Measurements from ENCODE around the gene TNNT3. TPM values are rescaled to one million over a fixed set of nuclear protein-coding genes. Genes with fewer than 3 reads are reported as not detected.

Gene TNNT3
- total and polyA plus RNA-seq, 2 of the 4 experiments (the other 2 are of a cell fraction): not detected

GRCh38 chr11:1966531-1966930 lies 47.0 kb downstream of the TNNT3 start:
- Histone ChIP-seq H3K36me3 (ENCODE audit: control insufficient read depth, insufficient read depth, low read length) (no peaks in the 10 kb centered on the region), H3K27me3 (ENCODE audit: control insufficient read depth, insufficient read depth, low read length) (no peaks in the 10 kb centered on the region), H3K79me1 (ENCODE audit: low read depth in 1 of 2, low read length in 2 of 2) (no peaks in the 10 kb centered on the region), H3K27ac (ENCODE audit: insufficient read depth, low read length) (no peak overlapping the region), H2BK120ac (ENCODE audit: low read depth, low read length) (no peak overlapping the region), H2AK5ac (ENCODE audit: low read depth, low read length) (no peak overlapping the region), H3K4me1 (ENCODE audit: control insufficient read depth, insufficient read depth, low read length) (no peaks in the 10 kb centered on the region), H4K8ac (ENCODE audit: low read depth in 2 of 2, low read length in 2 of 2) (no peak overlapping the region), H3K56ac (ENCODE audit: extremely low read depth, insufficient read depth, low read length) (no peak overlapping the region), H3K9me1 (ENCODE audit: insufficient read depth, low read length) (no peaks in the 10 kb centered on the region), H4K5ac (ENCODE audit: low read depth, low read length) (no peak overlapping the region), H2AK9ac (replicated peaks; ENCODE audit: low read depth, low read length, poor library complexity) (no peak overlapping the region), H3K23ac (ENCODE audit: low read depth, low read length) (no peak overlapping the region), H3K9me3 (ENCODE audit: control insufficient read depth, insufficient read depth, low read length) (no peaks in the 10 kb centered on the region), H3K4me3 (ENCODE audit: insufficient read depth, low read depth, low read length) (no peak overlapping the region), H3K14ac (replicated peaks; ENCODE audit: low read depth, low read length) (no peak overlapping the region), H2BK20ac (ENCODE audit: low read depth, low read length) (no peak overlapping the region), H3K4ac (ENCODE audit: low read depth, low read length) (no peak overlapping the region), H2AFZ (replicated peaks; ENCODE audit: low read length, poor library complexity) (no peak overlapping the region), H2BK5ac (ENCODE audit: low read depth, low read length, poor library complexity, severe bottlenecking) (no peak overlapping the region), H4K20me1 (ENCODE audit: insufficient read depth, low read length) (no peaks in the 10 kb centered on the region), H4K91ac (ENCODE audit: insufficient read depth, low read depth, low read length) (no peak overlapping the region), H3K18ac (ENCODE audit: low read depth, low read length) (no peak overlapping the region), H2BK15ac (ENCODE audit: low read depth, low read length) (no peak overlapping the region), H3K9ac (ENCODE audit: low read depth, low read length) (no peak overlapping the region), H3K4me2 (ENCODE audit: low read depth, low read length) (no peak overlapping the region)
- ChIA-PET POLR2A (ENCODE audit: unreplicated experiment) (no interaction called here), CTCF (no interaction called here)
- ATAC-seq (ENCODE audit: low read depth): no peak
- no peak for TF ChIP-seq NFE2L2 (IDR thresholded peaks at IDR 0.05; ENCODE audit: low read depth, low read length)
- TF ChIP-seq CHD1 (IDR thresholded peaks at IDR 0.05; ENCODE audit: low read depth, low read length): no peak
- TF ChIP-seq MXI1 (IDR thresholded peaks at IDR 0.05; ENCODE audit: borderline replicate concordance, low read depth, low read length): no peak
- TF ChIP-seq MAZ (IDR thresholded peaks at IDR 0.05; ENCODE audit: borderline replicate concordance, low read depth, low read length): no peak
- no peak for TF ChIP-seq RAD21 (IDR thresholded peaks at IDR 0.05; ENCODE audit: low read length)
- TF ChIP-seq MAFK (IDR thresholded peaks at IDR 0.05; ENCODE audit: low read depth, low read length): no peak
- no peak for TF ChIP-seq POLR2A (IDR thresholded peaks at IDR 0.05; ENCODE audit: low read depth, low read length)
- no peak for TF ChIP-seq FOS (IDR thresholded peaks at IDR 0.05; ENCODE audit: low read depth, low read length)
- TF ChIP-seq CEBPB (IDR thresholded peaks at IDR 0.05; ENCODE audit: low read depth, low read length): no peak
- no peak for DNase-seq
- intact Hi-C loops (cut with micrococcal nuclease): no loop called here
- BruUV-seq (replicated peaks): no TSS peak
- dilution Hi-C loops (cut with HindIII; ENCODE audit: low sequenced_read_pairs, unreplicated experiment): no loop called here
- no CpG with 5 or more reads among the region's 18 CpGs for WGBS, 2 experiments (ENCODE audit: extremely low coverage in 2 of 2, insufficient read length in 1 of 2)
- in situ Hi-C loops (cut with MboI; ENCODE audit: low sequenced_read_pairs): no loop called here

All from IMR-90 (cell line).